DND-41 (cell line): ENCODE data around the gene SYNC.

Source experiments
- EZH2 ChIP-seq: IDR thresholded peaks from 3 replicates; pipeline ENCODE4 v1.6.1; 2012; ENCODE audit warnings: borderline replicate concordance, low read depth, mild to moderate bottlenecking, moderate library complexity, low read length, inconsistent platforms; ENCODE audit not compliant: severe bottlenecking
- TF ChIP-seq, protein P1 (sequence below): IDR thresholded peaks from 2 replicates; pipeline ENCODE4 v1.5.1; 2012; ENCODE audit warnings: borderline replicate concordance, low read length, moderate library complexity, mild to moderate bottlenecking; ENCODE audit not compliant: poor library complexity, severe bottlenecking; ENCODE audit errors: extremely low read depth

DNA sequence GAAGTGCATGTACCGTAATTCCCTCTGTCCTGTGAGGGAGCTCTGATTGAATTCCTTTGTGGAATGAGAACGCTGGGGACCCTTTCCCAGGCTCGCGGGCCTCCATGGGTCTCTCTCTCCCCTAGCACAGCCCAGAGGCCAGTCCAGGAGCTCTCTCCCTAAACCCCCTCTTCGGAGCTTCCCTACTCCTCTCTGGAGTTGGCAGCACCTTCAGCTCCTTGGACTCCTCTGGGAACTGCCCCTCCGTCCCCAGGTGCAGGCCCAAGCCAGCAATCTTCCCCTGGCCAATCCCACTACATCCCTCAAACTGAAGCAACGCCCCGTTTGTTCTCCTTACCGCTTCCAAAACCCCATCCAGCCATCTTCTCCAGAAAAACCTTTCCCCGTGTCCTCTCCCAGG lies 10.5 kb upstream of the SYNC start:
- TF ChIP-seq, protein P1, sequence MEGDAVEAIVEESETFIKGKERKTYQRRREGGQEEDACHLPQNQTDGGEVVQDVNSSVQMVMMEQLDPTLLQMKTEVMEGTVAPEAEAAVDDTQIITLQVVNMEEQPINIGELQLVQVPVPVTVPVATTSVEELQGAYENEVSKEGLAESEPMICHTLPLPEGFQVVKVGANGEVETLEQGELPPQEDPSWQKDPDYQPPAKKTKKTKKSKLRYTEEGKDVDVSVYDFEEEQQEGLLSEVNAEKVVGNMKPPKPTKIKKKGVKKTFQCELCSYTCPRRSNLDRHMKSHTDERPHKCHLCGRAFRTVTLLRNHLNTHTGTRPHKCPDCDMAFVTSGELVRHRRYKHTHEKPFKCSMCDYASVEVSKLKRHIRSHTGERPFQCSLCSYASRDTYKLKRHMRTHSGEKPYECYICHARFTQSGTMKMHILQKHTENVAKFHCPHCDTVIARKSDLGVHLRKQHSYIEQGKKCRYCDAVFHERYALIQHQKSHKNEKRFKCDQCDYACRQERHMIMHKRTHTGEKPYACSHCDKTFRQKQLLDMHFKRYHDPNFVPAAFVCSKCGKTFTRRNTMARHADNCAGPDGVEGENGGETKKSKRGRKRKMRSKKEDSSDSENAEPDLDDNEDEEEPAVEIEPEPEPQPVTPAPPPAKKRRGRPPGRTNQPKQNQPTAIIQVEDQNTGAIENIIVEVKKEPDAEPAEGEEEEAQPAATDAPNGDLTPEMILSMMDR, result no peak
- TF ChIP-seq EZH2, result no peak
